OCI-LY7 (cell line): Measurements from ENCODE around the gene ENOX1. TPM values are rescaled to one million over a fixed set of nuclear protein-coding genes. Genes with fewer than 3 reads are reported as not detected.

ENCODE experiments used
- BruUV-seq: library from RNA; stranded (reverse); fragments of 400-500 nt; replicated peaks from 2 replicates; lab custom pipeline; 2021; lab: Mats Ljungman, UMichigan
- CTCF ChIA-PET: fragments of 300-600 bp; sonication (Branson Sonifier 250); formaldehyde crosslinking; loops from one replicate; lab custom pipeline; 2022; ENCODE audit warnings: antibody characterized with exemption; ENCODE audit not compliant: unreplicated experiment; lab: Charles Lee
- POLR2A ChIA-PET: fragments of 300-600 bp; sonication (Branson Sonifier 250); formaldehyde crosslinking; loops from one replicate; lab custom pipeline; 2022; ENCODE audit warnings: antibody characterized with exemption; lab: Charles Lee
- DNase-seq: peaks from one replicate; pipeline ENCODE4 v3.0.0-alpha.2; 2015; ENCODE audit warnings: low spot score
- H2AFZ ChIP-seq: fragments of 200-600 bp; sonication (generic), shearing (Covaris generic); 2 replicates; pipeline ENCODE4 v1.6.1; 2014; ENCODE audit warnings: mild to moderate bottlenecking, antibody characterized with exemption, low read length, moderate library complexity
- H3K27ac ChIP-seq: fragments of 200-600 bp; sonication (generic); 2 replicates; pipeline ENCODE4 v1.5.1; 2014; ENCODE audit warnings: mixed run types, low read depth, mild to moderate bottlenecking, moderate library complexity, low read length, inconsistent platforms; ENCODE audit not compliant: poor library complexity, severe bottlenecking
- H3K36me3 ChIP-seq: fragments of 200-600 bp; sonication (generic); 2 replicates; pipeline ENCODE4 v1.6.1; 2014; ENCODE audit warnings: mild to moderate bottlenecking, antibody characterized with exemption, low read length, moderate library complexity, mixed read lengths; ENCODE audit not compliant: insufficient read depth
- H3K4me1 ChIP-seq: fragments of 200-600 bp; sonication (generic); 2 replicates; pipeline ENCODE4 v1.5.1; 2014; ENCODE audit warnings: mild to moderate bottlenecking, low read length; ENCODE audit not compliant: insufficient read depth, poor library complexity, severe bottlenecking
- H3K4me2 ChIP-seq: fragments of 200-600 bp; sonication (generic); 2 replicates; pipeline ENCODE4 v1.6.1; 2014; ENCODE audit warnings: mild to moderate bottlenecking, low read length
- H3K4me3 ChIP-seq: fragments of 200-600 bp; sonication (generic); 2 replicates; pipeline ENCODE4 v1.5.1; 2014; ENCODE audit warnings: mild to moderate bottlenecking, low read depth, low read length; ENCODE audit not compliant: poor library complexity, severe bottlenecking
- H3K79me2 ChIP-seq: fragments of 200-600 bp; sonication (generic); 2 replicates; pipeline ENCODE4 v1.6.1; 2016; ENCODE audit warnings: low read depth, mild to moderate bottlenecking, low read length, moderate library complexity, mixed read lengths; ENCODE audit not compliant: insufficient read depth
- H3K9me2 ChIP-seq: fragments of 200-600 bp; sonication (generic); 2 replicates; pipeline ENCODE4 v1.6.1; 2016; ENCODE audit warnings: mild to moderate bottlenecking, low read length, mixed read lengths; ENCODE audit not compliant: insufficient read depth
- H3K9me3 ChIP-seq: fragments of 200-600 bp; sonication (generic); 2 replicates; pipeline ENCODE4 v1.6.1; 2014; ENCODE audit warnings: mild to moderate bottlenecking, mixed run types, low read length, mixed read lengths
- H4K20me1 ChIP-seq: fragments of 200-600 bp; sonication (generic); 2 replicates; pipeline ENCODE4 v1.6.1; 2014; ENCODE audit warnings: mild to moderate bottlenecking, antibody characterized with exemption, low read length, moderate library complexity, mixed read lengths; ENCODE audit not compliant: insufficient read depth
- CTCF ChIP-seq: fragments of 200-600 bp; sonication (generic); conservative IDR thresholded peaks from 2 replicates; pipeline ENCODE4 v1.5.1; 2014; ENCODE audit warnings: mild to moderate bottlenecking, antibody characterized with exemption, low read length, moderate library complexity, mixed read lengths
- EZH2phosphoT487 ChIP-seq: fragments of 200-600 bp; sonication (generic); IDR thresholded peaks from 2 replicates; pipeline ENCODE4 v1.6.1; 2018; ENCODE audit warnings: low read depth, borderline replicate concordance, mild to moderate bottlenecking, mixed run types, antibody characterized with exemption, low read length, moderate library complexity, mixed read lengths
- intact Hi-C: fragments of 100-400 bp; cut with micrococcal nuclease; formaldehyde crosslinking; loops from one replicate; pipeline ENCODE4 v1.10.0; 2022; ENCODE audit not compliant: unreplicated experiment
- total RNA-seq, 2 experiments: library from RNA; depleted of rRNA in 1 of 2; stranded (reverse); fragments of >200 nt in 1 of 2; shearing (Covaris generic) in 1 of 2; gene quantifications; 2 replicates each; pipeline ENCODE4 v1.2.3, GENCODE V29; 2014 to 2022

Gene ENOX1
- total RNA-seq, 2 experiments from 2014 or later: 0.03 TPM; not detected in 1

- no peaks in the 10 kb centered on the region for H3K4me1 ChIP-seq
- H3K27ac ChIP-seq: no peak overlapping the region
- intact Hi-C loops: no loop called here
- no peaks in the 10 kb centered on the region for H4K20me1 ChIP-seq
- H3K36me3 ChIP-seq: no peaks in the 10 kb centered on the region
- DNase-seq: no peak
- BruUV-seq: no TSS peak
- ChIA-PET CTCF (no interaction called here), POLR2A (no interaction called here)
- no peak overlapping the region for H2AFZ ChIP-seq
- TF ChIP-seq EZH2phosphoT487 (no peak), CTCF (no peak)
- H3K9me3 ChIP-seq: no peaks in the 10 kb centered on the region
- H3K9me2 ChIP-seq: no peaks in the 10 kb centered on the region
- no peaks in the 10 kb centered on the region for H3K79me2 ChIP-seq
- no peak overlapping the region for H3K4me3 ChIP-seq
- H3K4me2 ChIP-seq: no peak overlapping the region
These were observed 120.4 kb downstream of the ENOX1 start for GRCh38 chr13:43666403-43666802.

DNA sequence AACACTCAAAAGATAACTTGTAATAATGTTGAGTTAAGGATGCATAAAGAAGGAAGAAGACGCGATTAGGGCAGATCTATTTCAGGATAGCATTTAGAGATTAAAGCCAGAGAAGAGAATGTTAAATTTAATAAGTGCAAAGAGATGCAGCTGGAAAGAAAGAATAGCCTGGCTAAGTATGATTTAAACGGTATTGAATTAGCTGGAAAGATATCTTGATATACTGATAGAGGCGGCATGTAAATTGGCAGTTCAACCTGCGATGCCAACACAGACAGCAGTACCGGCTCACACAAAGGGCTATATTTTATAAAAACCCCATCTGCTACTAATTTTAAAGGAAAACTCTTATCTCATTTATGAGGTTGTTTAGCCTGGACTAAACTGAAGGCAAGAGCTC lies 121.4 kb downstream of the ENOX1 start:
- no TSS peak for BruUV-seq
- H3K4me2 ChIP-seq: no peak overlapping the region
- H3K4me3 ChIP-seq: no peak overlapping the region
- H3K79me2 ChIP-seq: no peaks in the 10 kb centered on the region
- ChIA-PET CTCF (no interaction called here), POLR2A (no interaction called here)
- no peaks in the 10 kb centered on the region for H3K9me3 ChIP-seq
- intact Hi-C loops: no loop called here
- H3K27ac ChIP-seq: no peak overlapping the region
- TF ChIP-seq EZH2phosphoT487 (no peak), CTCF (no peak)
- no peak for DNase-seq
- no peaks in the 10 kb centered on the region for H3K36me3 ChIP-seq
- no peak overlapping the region for H2AFZ ChIP-seq
- no peaks in the 10 kb centered on the region for H3K9me2 ChIP-seq
- H3K4me1 ChIP-seq: no peaks in the 10 kb centered on the region
- no peaks in the 10 kb centered on the region for H4K20me1 ChIP-seq

DNA sequence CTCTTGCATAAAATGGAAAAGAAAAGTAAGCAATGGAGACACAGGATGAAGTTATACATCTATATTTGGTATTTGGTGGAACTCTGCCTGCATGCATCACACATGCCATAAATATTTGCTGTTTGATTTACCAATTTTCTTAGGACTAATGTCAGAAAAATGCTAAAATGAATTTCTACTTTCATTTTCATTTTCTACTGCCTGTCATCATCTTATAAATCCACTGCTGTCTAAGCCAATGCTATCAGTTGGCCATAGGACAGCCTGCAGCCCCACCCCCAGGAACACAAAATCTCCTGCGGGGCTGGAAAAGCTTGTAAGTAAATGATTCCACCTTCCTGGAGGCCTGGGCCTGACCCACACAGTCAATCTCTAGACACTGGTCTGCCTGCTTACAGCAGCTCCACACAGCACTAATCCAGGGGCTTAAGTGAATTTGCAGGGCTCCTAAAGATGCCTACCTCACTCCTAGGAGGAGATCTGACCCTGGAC lies 122.0 kb downstream of the ENOX1 start:
- Histone ChIP-seq H3K36me3 (no peaks in the 10 kb centered on the region), H3K4me2 (no peak overlapping the region), H4K20me1 (no peaks in the 10 kb centered on the region), H2AFZ (no peak overlapping the region), H3K27ac (no peak overlapping the region), H3K79me2 (no peaks in the 10 kb centered on the region), H3K9me2 (no peaks in the 10 kb centered on the region), H3K4me1 (no peaks in the 10 kb centered on the region), H3K4me3 (no peak overlapping the region), H3K9me3 (no peaks in the 10 kb centered on the region)
- TF ChIP-seq CTCF (no peak), EZH2phosphoT487 (no peak)
- POLR2A ChIA-PET: interaction anchor here (0.9 to 1.4 kb wide), 2 partner anchors 28 to 738 kb away, joined by 3 read pairs; no protein-coding TSS in a partner anchor
- CTCF ChIA-PET: no interaction called here
- no peak for DNase-seq
- intact Hi-C loops: no loop called here
- BruUV-seq: no TSS peak
